ENCODE results near the gene ATP13A2.
"Not testable (repeated sequence)": the region's sequence is repeated elsewhere in the genome, so short reads cannot be mapped to it uniquely, and the experiment has no call there.

Gene ATP13A2

GRCh38 chr1:16975838-16976237 lies 35.9 kb downstream of the ATP13A2 start:
- DNase-seq: no peak

GRCh38 chr1:16975211-16975610 lies 36.5 kb downstream of the ATP13A2 start:
- DNase-seq: no peak

GRCh38 chr1:16973215-16973614 lies 38.5 kb downstream of the ATP13A2 start:
- no peak for DNase-seq

GRCh38 chr1:16972189-16972895 lies 39.4 kb downstream of the ATP13A2 start:
- DNase-seq: no peak

DNA sequence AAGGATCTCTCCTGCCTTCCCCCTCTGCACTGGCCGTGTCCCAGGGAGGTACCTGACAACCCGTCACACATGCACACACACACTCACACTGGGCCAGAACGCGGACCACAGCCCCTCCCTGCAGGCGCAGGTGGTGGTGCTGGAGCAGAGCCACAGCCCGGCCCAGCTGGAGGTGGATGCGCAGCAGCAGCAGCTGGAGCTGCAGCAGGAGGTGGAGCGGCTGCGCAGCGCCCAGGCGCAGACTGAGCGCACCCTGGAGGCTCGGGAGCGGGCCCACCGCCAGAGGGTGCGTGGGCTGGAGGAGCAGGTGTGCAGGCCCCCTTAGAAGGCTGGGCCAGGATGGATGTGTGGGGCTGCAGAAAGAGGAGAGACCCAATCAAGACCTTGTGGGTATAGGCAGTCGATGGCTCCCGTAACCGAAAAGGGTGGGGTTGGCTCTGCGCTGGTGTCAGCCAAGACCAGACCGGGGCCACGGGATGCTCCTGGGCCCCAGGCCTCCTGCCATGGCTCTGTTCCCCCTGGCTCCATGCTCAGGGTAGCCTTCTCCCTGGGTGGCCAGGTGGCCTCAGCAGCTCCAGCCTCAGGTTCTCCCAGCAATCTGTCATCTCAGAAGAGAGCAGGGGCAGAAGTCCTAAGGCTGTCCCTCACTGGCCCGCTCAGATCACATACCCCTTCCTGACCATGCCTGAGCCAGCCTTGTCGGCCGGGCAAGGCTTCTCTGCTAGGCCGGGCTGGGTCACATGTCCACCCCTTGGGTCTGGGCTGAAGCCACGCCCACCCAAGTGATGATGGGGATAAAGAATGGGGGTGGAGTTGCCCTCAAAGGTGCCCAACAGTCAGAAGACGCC lies 40.2 kb downstream of the ATP13A2 start:
- peak; percentile 82 for DNase-seq

DNA sequence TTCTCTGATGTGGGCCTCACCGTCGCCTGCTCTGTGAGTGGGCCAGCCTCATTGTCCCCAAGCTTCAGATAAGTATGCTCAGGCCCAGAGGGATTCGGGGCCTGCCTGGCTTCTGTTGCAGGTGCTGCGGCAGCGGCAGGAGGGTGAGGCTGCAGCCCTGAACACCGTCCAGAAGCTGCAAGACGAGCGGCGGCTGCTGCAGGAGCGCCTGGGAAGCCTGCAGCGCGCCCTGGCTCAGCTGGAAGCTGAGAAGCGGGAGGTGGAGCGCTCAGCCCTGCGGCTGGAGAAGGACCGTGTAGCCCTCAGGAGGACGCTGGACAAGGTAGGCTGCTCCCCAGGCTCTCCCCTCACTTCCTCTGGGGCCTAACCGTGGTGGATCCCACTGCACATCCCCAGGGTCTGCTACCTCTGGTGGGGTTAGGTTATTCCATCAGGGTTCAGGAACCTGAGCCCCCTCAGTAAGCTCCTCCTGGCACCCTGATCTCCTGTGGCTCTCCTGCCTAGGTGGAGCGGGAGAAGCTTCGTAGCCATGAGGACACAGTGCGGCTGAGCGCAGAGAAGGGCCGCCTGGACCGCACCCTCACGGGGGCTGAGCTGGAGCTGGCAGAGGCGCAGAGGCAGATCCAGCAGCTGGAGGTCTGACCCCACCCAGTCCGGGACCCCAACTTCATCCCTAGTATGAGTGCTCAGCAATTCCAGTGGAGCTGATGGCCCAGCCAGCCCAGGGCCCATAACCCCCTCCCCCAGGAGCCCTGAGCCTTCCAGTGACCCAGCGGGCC lies 41.4 kb downstream of the ATP13A2 start:
- no peak for DNase-seq

DNA sequence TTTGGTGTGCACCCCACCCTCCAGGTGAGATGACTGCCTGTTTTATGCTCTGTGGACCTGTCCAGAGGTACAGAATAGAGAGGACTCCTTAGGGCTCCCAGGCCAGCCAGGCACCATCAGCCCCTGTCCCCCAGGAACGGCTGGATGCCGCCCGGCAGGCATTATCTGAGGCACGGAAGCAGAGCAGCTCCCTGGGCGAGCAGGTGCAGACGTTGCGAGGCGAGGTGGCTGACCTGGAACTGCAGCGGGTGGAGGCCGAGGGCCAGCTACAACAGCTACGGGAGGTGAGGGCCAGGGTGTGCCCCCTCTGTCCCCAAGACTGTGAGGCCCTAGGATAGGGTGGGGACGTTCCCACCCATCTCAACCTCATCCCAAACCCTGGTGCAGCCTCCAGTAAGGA lies 42.1 kb downstream of the ATP13A2 start:
- DNase-seq: no peak

DNA sequence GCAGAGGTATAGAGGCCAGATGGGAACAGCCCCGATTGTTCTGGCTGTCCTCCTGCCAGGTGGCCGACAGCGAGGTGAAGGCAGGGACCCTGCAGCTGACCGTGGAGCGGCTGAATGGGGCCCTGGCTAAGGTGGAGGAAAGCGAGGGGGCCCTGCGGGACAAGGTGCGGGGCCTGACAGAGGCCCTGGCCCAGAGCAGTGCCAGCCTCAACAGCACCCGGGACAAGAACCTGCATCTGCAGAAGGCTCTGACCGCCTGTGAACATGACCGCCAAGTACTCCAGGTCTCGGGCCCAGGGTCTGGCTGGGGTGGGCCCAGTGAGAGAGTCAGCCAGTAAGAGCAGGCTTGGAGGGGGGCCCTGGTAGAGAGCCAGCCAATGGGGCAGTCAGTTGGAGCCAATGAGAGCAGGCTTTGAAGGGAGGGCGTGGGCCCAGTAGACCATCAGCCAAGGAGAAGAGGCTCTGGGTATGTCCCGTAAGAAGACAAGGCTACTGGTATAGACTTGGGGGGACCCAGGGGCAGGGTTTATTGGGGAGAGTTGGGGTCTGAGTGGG lies 42.6 kb downstream of the ATP13A2 start:
- DNase-seq: no peak

GRCh38 chr1:16968372-16968771 lies 43.4 kb downstream of the ATP13A2 start:
- DNase-seq: no peak

DNA sequence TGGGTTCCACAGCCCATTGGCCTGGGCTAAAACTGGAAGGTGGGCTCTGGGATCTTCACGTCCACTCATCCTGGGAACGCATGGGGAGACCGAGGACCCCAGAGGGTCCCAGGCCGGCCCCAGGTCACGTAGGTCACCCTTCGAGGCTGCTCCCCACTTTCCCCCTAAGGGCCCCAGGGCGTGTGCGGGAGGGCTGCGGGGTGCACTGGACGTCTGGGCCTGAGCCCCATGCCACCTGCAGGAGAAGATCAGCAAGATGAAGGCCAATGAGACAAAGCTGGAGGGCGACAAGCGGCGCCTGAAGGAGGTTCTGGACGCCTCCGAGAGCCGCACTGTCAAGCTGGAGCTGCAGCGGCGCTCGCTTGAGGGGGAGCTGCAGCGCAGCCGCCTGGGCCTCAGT lies 43.8 kb downstream of the ATP13A2 start:
- DNase-seq: no peak

- peak; percentile 12 for DNase-seq
Observed at GRCh38 chr1:16967095-16967575, 44.6 kb downstream of the ATP13A2 start.

- no peak for DNase-seq
Observed at GRCh38 chr1:16966282-16966681, 45.4 kb downstream of the ATP13A2 start.

GRCh38 chr1:16965486-16966067 lies 46.2 kb downstream of the ATP13A2 start:
- no peak for DNase-seq

- DNase-seq: not testable (repeated sequence)
Observed at GRCh38 chr1:16964169-16964568, 47.6 kb downstream of the ATP13A2 start.

GRCh38 chr1:16961297-16962133 lies 50.2 kb downstream of the ATP13A2 start:
- no peak for DNase-seq

DNA sequence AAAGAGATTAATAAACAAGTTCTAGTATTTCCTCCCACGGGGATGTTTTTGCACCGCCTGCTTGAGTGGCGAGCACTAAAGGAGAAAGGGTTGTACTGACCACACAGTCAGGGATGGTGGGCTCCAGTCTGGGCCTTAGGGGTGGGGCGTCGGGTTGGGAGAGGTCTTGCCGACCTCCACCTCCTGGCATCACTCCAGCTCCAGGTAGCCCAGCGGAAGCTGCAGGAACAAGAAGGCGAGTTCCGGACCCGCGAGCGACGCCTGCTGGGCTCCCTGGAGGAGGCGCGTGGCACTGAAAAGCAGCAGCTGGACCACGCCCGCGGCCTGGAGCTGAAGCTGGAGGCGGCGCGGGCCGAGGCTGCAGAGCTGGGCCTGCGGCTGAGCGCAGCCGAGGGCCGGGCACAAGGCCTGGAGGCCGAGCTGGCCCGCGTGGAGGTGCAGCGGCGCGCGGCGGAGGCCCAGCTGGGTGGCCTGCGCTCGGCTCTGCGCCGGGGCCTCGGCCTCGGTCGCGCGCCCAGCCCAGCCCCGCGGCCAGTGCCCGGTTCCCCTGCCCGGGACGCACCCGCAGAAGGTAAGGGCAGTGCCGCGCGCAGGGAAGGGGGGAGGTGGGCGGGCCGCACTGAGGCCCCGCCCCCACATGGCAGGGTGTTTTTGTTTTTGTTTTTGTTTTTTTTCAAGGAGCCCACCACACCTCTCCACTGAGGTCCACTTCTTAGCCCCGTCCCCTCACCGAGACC lies 51.0 kb downstream of the ATP13A2 start:
- peak; percentile 84 for DNase-seq

DNA sequence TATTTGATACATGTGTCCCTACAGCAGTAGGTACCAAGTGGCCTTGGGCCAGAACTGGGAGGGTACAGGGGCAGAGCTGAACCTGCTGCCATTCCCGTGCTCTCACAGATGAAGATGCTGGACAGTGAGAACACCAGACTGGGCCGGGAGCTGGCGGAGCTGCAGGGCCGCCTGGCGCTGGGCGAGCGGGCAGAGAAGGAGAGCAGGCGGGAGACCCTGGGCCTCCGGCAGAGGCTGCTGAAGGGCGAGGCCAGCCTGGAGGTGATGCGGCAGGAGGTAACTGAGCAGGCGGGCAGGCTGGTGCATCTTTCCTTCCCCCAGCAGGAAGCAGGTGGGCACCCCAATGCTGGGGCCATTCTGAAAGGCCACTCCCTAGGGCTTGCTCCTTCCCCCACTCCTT lies 53.3 kb downstream of the ATP13A2 start:
- DNase-seq: no peak

DNA sequence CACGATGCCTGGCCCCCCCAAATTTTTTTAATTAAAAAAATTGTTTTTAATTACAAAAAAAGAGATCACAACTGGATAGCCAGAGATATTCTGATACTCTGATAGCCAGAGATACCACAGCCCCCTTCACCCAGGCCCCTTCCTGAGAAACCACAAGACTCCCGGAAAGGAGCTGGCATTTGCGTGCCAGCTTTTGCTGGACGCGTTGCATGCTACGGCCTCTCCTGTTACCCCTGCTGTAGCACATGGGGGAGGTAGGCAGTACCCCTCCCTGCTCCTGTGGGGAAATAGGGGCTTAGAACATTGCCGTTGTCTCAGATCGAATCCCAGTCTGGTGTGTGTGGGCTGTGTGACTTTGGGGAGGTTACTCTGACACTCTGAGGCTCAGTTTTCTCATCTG lies 54.0 kb downstream of the ATP13A2 start:
- DNase-seq: no peak

DNA sequence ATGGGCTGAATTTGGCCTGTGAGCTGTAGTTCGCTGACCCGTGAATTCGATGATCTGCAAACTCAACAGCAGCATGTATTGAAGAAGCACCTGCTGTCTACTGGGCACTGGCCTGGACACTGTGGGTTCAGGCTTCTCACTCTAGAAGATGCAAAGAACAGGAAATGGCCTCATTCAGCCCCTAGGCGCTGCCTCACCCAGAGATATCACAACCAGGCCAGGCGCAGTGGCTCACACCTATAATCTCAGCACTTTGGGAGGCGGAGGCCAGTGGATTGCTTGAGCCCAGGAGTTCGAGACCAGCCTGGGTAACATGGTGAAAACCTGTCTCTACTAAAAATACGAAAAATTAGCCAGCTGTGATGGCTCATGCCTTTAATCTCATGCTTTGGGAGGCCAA lies 55.0 kb downstream of the ATP13A2 start:
- no peak for DNase-seq

GRCh38 chr1:16955186-16955585 lies 56.5 kb downstream of the ATP13A2 start:
- no peak for DNase-seq

- DNase-seq: no peak
Observed at GRCh38 chr1:16954579-16954978, 57.1 kb downstream of the ATP13A2 start.

Measured in NCI-H69 (cell line).